ENCODE data around the gene SMPD3.

DNA sequence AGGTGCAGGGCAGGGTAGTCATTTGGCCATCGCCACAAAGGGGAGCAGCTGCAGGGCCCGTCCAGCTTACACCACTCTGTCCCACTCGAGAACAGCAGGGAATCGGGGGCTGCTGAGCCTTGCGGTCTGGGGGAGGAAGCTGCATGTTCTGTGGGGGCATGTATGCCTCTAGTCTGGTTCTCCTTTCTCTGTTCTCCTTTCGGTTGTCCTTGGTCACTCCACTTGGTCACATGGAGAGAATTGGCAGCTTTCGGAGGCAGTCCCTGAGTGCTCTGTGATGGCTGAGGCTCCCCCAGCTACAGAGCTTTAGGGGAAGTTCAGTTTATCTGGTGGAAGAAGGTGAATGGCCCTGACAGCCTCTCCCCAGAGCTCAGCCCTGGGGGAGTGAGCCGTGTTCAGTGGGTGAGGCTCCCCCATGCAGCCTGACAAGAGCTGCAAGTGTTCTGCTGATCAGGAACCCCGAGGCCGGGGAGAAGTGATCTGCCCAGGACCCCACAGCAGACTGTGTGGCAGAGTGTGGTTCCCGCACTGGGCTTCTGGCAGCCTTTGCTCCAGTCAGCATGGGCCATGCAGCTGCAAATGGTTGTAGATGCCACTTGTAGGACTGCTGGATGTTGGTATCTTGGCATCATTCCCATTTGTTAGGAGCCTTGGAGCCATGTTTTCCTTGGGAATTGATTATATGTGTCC is 22.3 kb upstream of the SMPD3 start:
- TF ChIP-seq, protein P1, sequence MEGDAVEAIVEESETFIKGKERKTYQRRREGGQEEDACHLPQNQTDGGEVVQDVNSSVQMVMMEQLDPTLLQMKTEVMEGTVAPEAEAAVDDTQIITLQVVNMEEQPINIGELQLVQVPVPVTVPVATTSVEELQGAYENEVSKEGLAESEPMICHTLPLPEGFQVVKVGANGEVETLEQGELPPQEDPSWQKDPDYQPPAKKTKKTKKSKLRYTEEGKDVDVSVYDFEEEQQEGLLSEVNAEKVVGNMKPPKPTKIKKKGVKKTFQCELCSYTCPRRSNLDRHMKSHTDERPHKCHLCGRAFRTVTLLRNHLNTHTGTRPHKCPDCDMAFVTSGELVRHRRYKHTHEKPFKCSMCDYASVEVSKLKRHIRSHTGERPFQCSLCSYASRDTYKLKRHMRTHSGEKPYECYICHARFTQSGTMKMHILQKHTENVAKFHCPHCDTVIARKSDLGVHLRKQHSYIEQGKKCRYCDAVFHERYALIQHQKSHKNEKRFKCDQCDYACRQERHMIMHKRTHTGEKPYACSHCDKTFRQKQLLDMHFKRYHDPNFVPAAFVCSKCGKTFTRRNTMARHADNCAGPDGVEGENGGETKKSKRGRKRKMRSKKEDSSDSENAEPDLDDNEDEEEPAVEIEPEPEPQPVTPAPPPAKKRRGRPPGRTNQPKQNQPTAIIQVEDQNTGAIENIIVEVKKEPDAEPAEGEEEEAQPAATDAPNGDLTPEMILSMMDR (IDR thresholded peaks at IDR 0.05): no peak
- no peak for TF ChIP-seq POLR2A (IDR thresholded peaks at IDR 0.05)
